Left kidney (tissue), 8 donors: Measurements from ENCODE around the gene TGFBRAP1. TPM values are rescaled to one million over a fixed set of nuclear protein-coding genes. Genes with fewer than 3 reads are reported as not detected.

ENCODE experiments used
- DNase-seq: peaks from one replicate; pipeline ENCODE4 v3.0.0-alpha.2; 2013
- long read RNA-seq, 8 donors: transcript quantifications; one replicate each; lab custom pipeline, GENCODE V29; 2026
- polyA plus RNA-seq: library from polyadenylated mRNA; unstranded; fragments of 120-200 nt; gene quantifications from one replicate; pipeline ENCODE4 v1.2.1, GENCODE V29; 2013; ENCODE audit not compliant: insufficient read length

TGFBRAP1 gene
- polyA plus RNA-seq, result 15.8 TPM
- long read RNA-seq, donor 1, full-length matches to known transcripts, result 1 of 1 reads
- long read RNA-seq, donor 1, partial matches to known transcripts, result 0 of 1 reads
- long read RNA-seq, donor 1, other reads (novel, unspliced or antisense), result 0 of 1 reads
- long read RNA-seq, donor 2, full-length matches to known transcripts, result 1 of 1 reads
- long read RNA-seq, donor 2, partial matches to known transcripts, result 0 of 1 reads
- long read RNA-seq, donor 2, other reads (novel, unspliced or antisense), result 0 of 1 reads
- long read RNA-seq, donor 3, partial matches to known transcripts, result 5 of 5 reads
- long read RNA-seq, donor 3, other reads (novel, unspliced or antisense), result 0 of 5 reads
- long read RNA-seq, donor 4, result 0 reads
- long read RNA-seq, donor 5, full-length matches to known transcripts, result 7 of 60 reads
- long read RNA-seq, donor 5, partial matches to known transcripts, result 42 of 60 reads
- long read RNA-seq, donor 5, other reads (novel, unspliced or antisense), result 11 of 60 reads
- long read RNA-seq, donor 6, result 0 reads
- long read RNA-seq, donor 7, full-length matches to known transcripts, result 3 of 3 reads
- long read RNA-seq, donor 7, partial matches to known transcripts, result 0 of 3 reads
- long read RNA-seq, donor 7, other reads (novel, unspliced or antisense), result 0 of 3 reads
- long read RNA-seq, donor 8, result 0 reads

GRCh38 chr2:105329561-105330495 lies at the start of gene TGFBRAP1:
TGFBRAP1 (minus strand) TSS chr2:105329735; CDS start chr2:105308301, 21,434 bp downstream.
- DNase-seq, result no peak

- DNase-seq, result no peak
These were observed 49.4 kb upstream of the TGFBRAP1 start for GRCh38 chr2:105378921-105379383.

- DNase-seq, result no peak
These were observed 48.8 kb upstream of the TGFBRAP1 start for GRCh38 chr2:105378276-105378840.

GRCh38 chr2:105377871-105378270 lies 48.3 kb upstream of the TGFBRAP1 start:
- peak; percentile 22 for DNase-seq

- DNase-seq, result no peak
These were observed 47.3 kb upstream of the TGFBRAP1 start for GRCh38 chr2:105376789-105377240.

GRCh38 chr2:105376010-105376409 lies 46.5 kb upstream of the TGFBRAP1 start:
- DNase-seq, result no peak

GRCh38 chr2:105375001-105375561 lies 45.5 kb upstream of the TGFBRAP1 start:
- no peak for DNase-seq

- no peak for DNase-seq
These were observed 44.4 kb upstream of the TGFBRAP1 start for GRCh38 chr2:105373895-105374401.

GRCh38 chr2:105373344-105373781 lies 43.8 kb upstream of the TGFBRAP1 start:
- no peak for DNase-seq

GRCh38 chr2:105371810-105372209 lies 42.3 kb upstream of the TGFBRAP1 start:
- no peak for DNase-seq

- no peak for DNase-seq
These were observed 41.6 kb upstream of the TGFBRAP1 start for GRCh38 chr2:105371156-105371555.

- peak; percentile 84 for DNase-seq
These were observed 40.5 kb upstream of the TGFBRAP1 start for GRCh38 chr2:105369777-105370690.

- no peak for DNase-seq
These were observed 39.3 kb upstream of the TGFBRAP1 start for GRCh38 chr2:105368759-105369408.

- DNase-seq, result no peak
These were observed 35.7 kb upstream of the TGFBRAP1 start for GRCh38 chr2:105365206-105365605.

- no peak for DNase-seq
These were observed 35.1 kb upstream of the TGFBRAP1 start for GRCh38 chr2:105364436-105365139.

GRCh38 chr2:105362862-105363591 lies 33.5 kb upstream of the TGFBRAP1 start:
- no peak for DNase-seq

- no peak for DNase-seq
These were observed 31.8 kb upstream of the TGFBRAP1 start for GRCh38 chr2:105361102-105361889.
